Esophagus squamous epithelium (tissue), 5 donors: ENCODE data around the gene PTPRG. TPM values are rescaled to one million over a fixed set of nuclear protein-coding genes. Genes with fewer than 3 reads are reported as not detected.

Source experiments
- DNase-seq: peaks from one replicate; lab custom pipeline; 2025; lab: John Stamatoyannopoulos, UW
- H3K27ac ChIP-seq, 4 donors: fragments of 200-600 bp; sonication (generic); one replicate each; pipeline ENCODE4 v1.5.1; 2016 to 2019; ENCODE audit warnings: mild to moderate bottlenecking in 1 of 4
- H3K27me3 ChIP-seq, 4 donors: fragments of 200-600 bp; sonication (generic); 1 replicate in 3 of 4; 2 replicates in 1 of 4; pipeline versions ENCODE4 v1.5.1 to v1.6.0; 2017 to 2021; ENCODE audit warnings: antibody characterized with exemption in 1 of 4
- H3K36me3 ChIP-seq, 3 donors: fragments of 200-600 bp; sonication (generic); one replicate each; pipeline ENCODE4 v1.5.1; 2016 to 2019
- H3K4me1 ChIP-seq, 3 donors: fragments of 200-600 bp; sonication (generic); one replicate each; pipeline ENCODE4 v1.5.1; 2017 to 2019
- H3K4me3 ChIP-seq, 4 donors: fragments of 200-600 bp; sonication (generic); 1 replicate in 3 of 4; 2 replicates in 1 of 4; pipeline ENCODE4 v1.5.1; 2016 to 2019; ENCODE audit warnings: mild to moderate bottlenecking in 2 of 4, moderate library complexity in 1 of 4
- H3K9me3 ChIP-seq, 3 donors: fragments of 200-600 bp; sonication (generic); one replicate each; pipeline ENCODE4 v1.5.1; 2016 to 2019
- CTCF ChIP-seq, 6 experiments: fragments of 450-650 bp in 4 of 6; fragments of 200-600 bp in 2 of 6; sonication (generic) in 2 of 6; IDR thresholded peaks; one replicate each; pipeline ENCODE4 v1.5.1; 2016 to 2019; ENCODE audit warnings: antibody characterized with exemption in 6 of 6, mild to moderate bottlenecking in 4 of 6, moderate library complexity in 4 of 6
- POLR2A ChIP-seq, 4 donors: fragments of 450-650 bp; IDR thresholded peaks; one replicate each; pipeline ENCODE4 v1.6.1; 2017; ENCODE audit warnings: antibody characterized with exemption in 4 of 4, mild to moderate bottlenecking in 4 of 4, moderate library complexity in 3 of 4
- whole genome bisulfite sequencing, 2 donors: methylation state at CpG; one replicate each; pipeline ENCODE4 v1.1.5; 2018; 5-methylcytosine and 5-hydroxymethylcytosine counted together
- intact Hi-C: fragments of 100-400 bp; cut with DNase I; formaldehyde crosslinking; loops from one replicate; pipeline ENCODE4 v1.15.0; 2022
- total RNA-seq, 4 donors: library from RNA; depleted of rRNA; stranded (reverse); fragments of >200 nt; gene quantifications; one replicate each; pipeline ENCODE4 v1.1.0, GENCODE V29; 2016
- donor health status: DM: yes; HTN: yes; CAD: no.

PTPRG gene
- total RNA-seq, 4 donors from 2014 or later, result 3.7 to 42.2 (median 15.2) TPM

DNA sequence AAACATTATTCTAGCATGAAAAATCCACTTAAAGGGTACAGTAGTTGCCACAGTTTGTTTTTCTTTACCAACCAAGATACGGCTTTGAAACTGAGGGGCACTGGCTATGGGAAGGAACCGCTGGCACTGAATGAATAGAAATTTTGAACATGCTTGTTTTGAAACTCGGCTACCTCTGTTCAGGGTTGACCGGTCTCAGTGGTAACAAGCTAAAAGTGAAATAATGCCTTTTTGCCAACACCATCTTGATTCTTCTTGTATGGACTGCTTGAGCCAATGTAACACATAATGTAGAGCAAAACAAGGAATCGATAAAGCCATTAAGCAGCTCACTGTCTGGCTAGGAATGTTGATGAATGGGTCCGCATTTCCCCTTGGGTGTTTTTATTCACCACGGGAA is 36.5 kb downstream of the PTPRG start:
- Histone ChIP-seq H3K4me3 (no peak overlapping the region), H3K27ac (no peak overlapping the region), H3K27me3 (no peaks in the 10 kb centered on the region), H3K36me3 (no peaks in the 10 kb centered on the region), H3K4me1 (peaks cover 0 to 19% (median 0%) of the 10 kb centered on the region in 3 donors), H3K9me3 (no peaks in the 10 kb centered on the region)
- intact Hi-C loops, result no loop called here
- no peak for DNase-seq
- TF ChIP-seq CTCF (IDR thresholded peaks at IDR 0.05), result no peak
- 86 to 88% methylated on average over 7 of the region's 7 CpGs for WGBS, 2 donors

- Histone ChIP-seq H3K36me3 (no peaks in the 10 kb centered on the region), H3K4me3 (no peak overlapping the region), H3K9me3 (no peaks in the 10 kb centered on the region), H3K27ac (no peak overlapping the region), H3K4me1 (peaks cover 0 to 5% (median 0%) of the 10 kb centered on the region in 3 donors), H3K27me3 (no peaks in the 10 kb centered on the region)
- intact Hi-C loops, result no loop called here
- 69 to 75% methylated on average over 2 of the region's 2 CpGs for WGBS, 2 donors
- DNase-seq, result no peak
- no peak for TF ChIP-seq POLR2A (IDR thresholded peaks at IDR 0.05)
- TF ChIP-seq CTCF (IDR thresholded peaks at IDR 0.05), result no peak
Observed at GRCh38 chr3:61600195-61600594, 38.8 kb downstream of the PTPRG start.

DNA sequence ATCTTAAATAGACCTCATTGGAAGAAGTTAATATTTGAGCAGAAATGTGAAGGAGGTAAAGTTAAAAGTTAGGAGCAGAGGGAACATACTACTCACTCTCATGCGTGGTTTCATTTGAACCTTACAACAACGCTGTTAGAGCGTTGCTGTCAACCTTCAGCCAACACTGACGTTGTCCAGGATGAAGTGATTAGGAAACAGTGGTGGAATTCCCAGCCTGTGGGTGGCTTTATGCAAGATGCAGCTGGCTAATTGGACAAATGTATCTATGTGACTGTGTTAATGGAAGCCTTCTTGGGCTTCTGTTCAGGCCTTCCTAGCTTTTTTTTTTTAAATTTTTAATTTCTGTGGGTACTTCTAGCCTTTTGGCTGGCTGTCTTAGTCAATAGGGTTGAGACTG is 40.5 kb downstream of the PTPRG start:
- no peaks in the 10 kb centered on the region for H3K9me3 ChIP-seq
- H3K36me3 ChIP-seq, result no peaks in the 10 kb centered on the region
- no peak overlapping the region for H3K4me3 ChIP-seq
- 91 to 92% methylated on average over 4 of the region's 4 CpGs for WGBS, 2 donors
- TF ChIP-seq CTCF (IDR thresholded peaks at IDR 0.05), result no peak
- TF ChIP-seq POLR2A (IDR thresholded peaks at IDR 0.05), result no peak
- no peak overlapping the region for H3K27ac ChIP-seq
- no peaks in the 10 kb centered on the region for H3K4me1 ChIP-seq
- no peak for DNase-seq
- H3K27me3 ChIP-seq, result no peaks in the 10 kb centered on the region
- intact Hi-C loops, result no loop called here

DNA sequence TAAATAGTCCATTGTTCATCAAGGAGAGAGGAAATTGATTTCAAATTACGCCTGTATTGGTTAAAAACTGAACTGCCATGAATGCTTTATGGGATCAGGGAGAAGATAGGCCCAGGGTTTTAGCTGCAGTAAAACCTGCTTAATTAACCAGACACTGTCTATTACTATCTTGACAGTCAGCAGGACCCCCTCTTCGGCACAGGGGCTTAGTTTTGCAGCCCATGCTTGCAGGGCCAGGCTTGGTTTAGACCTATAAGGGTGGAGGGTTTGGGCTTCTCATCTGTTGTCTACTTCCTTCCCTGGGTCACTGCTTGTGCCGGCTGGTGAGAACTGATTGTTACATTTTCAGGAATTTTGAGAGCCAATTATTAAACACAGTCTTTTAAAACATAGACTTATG is 41.1 kb downstream of the PTPRG start:
- DNase-seq, result no peak
- no peaks in the 10 kb centered on the region for H3K36me3 ChIP-seq
- H3K4me1 ChIP-seq, result no peaks in the 10 kb centered on the region
- H3K27me3 ChIP-seq, result no peaks in the 10 kb centered on the region
- H3K27ac ChIP-seq, result no peak overlapping the region
- no peaks in the 10 kb centered on the region for H3K9me3 ChIP-seq
- 74 to 90% methylated on average over 3 of the region's 3 CpGs for WGBS, 2 donors
- no peak overlapping the region for H3K4me3 ChIP-seq
- TF ChIP-seq CTCF (IDR thresholded peaks at IDR 0.05) (no peak), POLR2A (IDR thresholded peaks at IDR 0.05) (no peak)
- intact Hi-C loops, result no loop called here

- Histone ChIP-seq H3K27ac (no peak overlapping the region), H3K4me3 (no peak overlapping the region), H3K36me3 (no peaks in the 10 kb centered on the region), H3K4me1 (peaks cover 0 to 3% (median 0%) of the 10 kb centered on the region in 3 donors), H3K9me3 (no peaks in the 10 kb centered on the region), H3K27me3 (no peaks in the 10 kb centered on the region)
- intact Hi-C loops, result no loop called here
- DNase-seq, result no peak
- WGBS, 2 donors, result 79 to 87% methylated on average over 3 to 4 of the region's 4 CpGs
- TF ChIP-seq CTCF (IDR thresholded peaks at IDR 0.05), result no peak
- TF ChIP-seq POLR2A (IDR thresholded peaks at IDR 0.05), result no peak
Observed at GRCh38 chr3:61605589-61606175, 44.3 kb downstream of the PTPRG start.
